GM12878 (cell line): ENCODE data around the gene EXD3. TPM values are rescaled to one million over a fixed set of nuclear protein-coding genes. Genes with fewer than 3 reads are reported as not detected.

Experiments
- ATAC-seq: fragments of 200-7000 bp; cut with Tn5 transposase; 3 replicates; pipeline ENCODE4 v1.9.1; 2020; ENCODE audit warnings: mild to moderate bottlenecking, moderate library complexity
- BruUV-seq: library from RNA; stranded (reverse); fragments of 400-500 nt; replicated peaks from 2 replicates; lab custom pipeline; 2021; lab: Mats Ljungman, UMichigan
- CTCF ChIA-PET: fragments of 300-600 bp; sonication (Branson Sonifier 250); formaldehyde crosslinking; extraction: SDS; loops from one replicate; lab custom pipeline; 2021; ENCODE audit warnings: inconsistent platforms; lab: Yijun Ruan, JAX
- POLR2A ChIA-PET: fragments of 350-600 bp; formaldehyde crosslinking; extraction: SDS; loops from one replicate; lab custom pipeline; 2021; ENCODE audit warnings: inconsistent platforms; lab: Charles Lee
- RAD21 ChIA-PET: fragments of 300-600 bp; sonication (Branson Sonifier 250); formaldehyde crosslinking; loops from one replicate; lab custom pipeline; 2023; ENCODE audit warnings: antibody characterized with exemption; ENCODE audit not compliant: unreplicated experiment; lab: Charles Lee
- SMC1A ChIA-PET: fragments of 300-600 bp; sonication (Branson Sonifier 250); formaldehyde crosslinking; loops from one replicate; lab custom pipeline; 2023; ENCODE audit not compliant: unreplicated experiment, uncharacterized antibody; lab: Charles Lee
- DNase-seq: peaks from one replicate; pipeline ENCODE4 v3.0.0-alpha.2; 2011; ENCODE audit warnings: low read depth, low spot score
- FAIRE-seq: peaks from 3 replicates; lab custom pipeline; 2011; peaks lifted over from hg19 to GRCh38; lab: Jason Lieb, UNC
- H2AFZ ChIP-seq: 2 replicates; pipeline ENCODE4 v1.6.0; 2011; ENCODE audit warnings: low read depth, low read length, control low read depth; ENCODE audit not compliant: control insufficient read depth
- H3K27ac ChIP-seq: 2 replicates; pipeline ENCODE4 v1.5.1; 2011; ENCODE audit warnings: control low read depth; ENCODE audit not compliant: control insufficient read depth, insufficient read depth
- H3K27me3 ChIP-seq, 2 experiments: replicated peaks in 1 of 2; 2 replicates each; pipeline versions ENCODE4 v1.6.0 to v1.6.1; 2011; ENCODE audit warnings: low read length in 1 of 2; ENCODE audit not compliant: control insufficient read depth in 2 of 2, insufficient read depth in 2 of 2
- H3K36me3 ChIP-seq, 2 experiments: 2 replicates each; pipeline ENCODE4 v1.5.1; 2011; ENCODE audit warnings: low read length in 1 of 2; ENCODE audit not compliant: control insufficient read depth in 2 of 2, insufficient read depth in 2 of 2
- H3K4me1 ChIP-seq: 2 replicates; pipeline ENCODE4 v1.6.1; 2011; ENCODE audit warnings: mild to moderate bottlenecking, low read length, moderate library complexity, mixed read lengths; ENCODE audit not compliant: control insufficient read depth, insufficient read depth
- H3K4me2 ChIP-seq: 2 replicates; pipeline ENCODE4 v1.6.0; 2011; ENCODE audit warnings: control low read depth; ENCODE audit not compliant: control insufficient read depth, insufficient read depth
- H3K4me3 ChIP-seq: fragments of 200-600 bp; sonication (generic); 2 replicates; pipeline ENCODE4 v1.5.1; 2016
- H3K79me2 ChIP-seq: 2 replicates; pipeline ENCODE4 v1.6.0; 2011; ENCODE audit warnings: low read length; ENCODE audit not compliant: control insufficient read depth, insufficient read depth
- H3K9ac ChIP-seq: 2 replicates; pipeline ENCODE4 v1.8.0; 2011; ENCODE audit warnings: low read length, control low read depth, mixed read lengths; ENCODE audit not compliant: control insufficient read depth, insufficient read depth
- H3K9me3 ChIP-seq: replicated peaks from 3 replicates; pipeline ENCODE4 v1.5.1; 2011; ENCODE audit warnings: mild to moderate bottlenecking, low read length; ENCODE audit not compliant: control insufficient read depth, insufficient read depth
- H4K20me1 ChIP-seq: 2 replicates; pipeline ENCODE4 v1.6.0; 2011; ENCODE audit not compliant: control insufficient read depth, insufficient read depth
- BCL11A ChIP-seq: IDR thresholded peaks from 2 replicates; pipeline ENCODE4 v1.6.1; 2011; ENCODE audit warnings: low read depth, low read length
- BRCA1 ChIP-seq: IDR thresholded peaks from 2 replicates; pipeline ENCODE4 v1.6.1; 2011; ENCODE audit warnings: low read depth, low read length, improper control_type of control experiment
- CBX5 ChIP-seq: sonication (generic); IDR thresholded peaks from 2 replicates; pipeline ENCODE4 v1.6.1; 2016; ENCODE audit warnings: low read depth, moderate library complexity, mild to moderate bottlenecking, inconsistent platforms
- ESRRA ChIP-seq: IDR thresholded peaks from 2 replicates; pipeline ENCODE4 v1.6.1; 2012; ENCODE audit warnings: mild to moderate bottlenecking, low read length, improper control_type of control experiment
- GABPA ChIP-seq: IDR thresholded peaks from 2 replicates; pipeline ENCODE4 v1.6.1; 2014; ENCODE audit warnings: antibody characterized with exemption, low read depth, mild to moderate bottlenecking, inconsistent platforms
- KDM1A ChIP-seq: fragments of 200-600 bp; sonication (generic); IDR thresholded peaks from 2 replicates; pipeline ENCODE4 v1.6.1; 2016; ENCODE audit warnings: borderline replicate concordance
- RUNX3 ChIP-seq: IDR thresholded peaks from 2 replicates; pipeline ENCODE4 v1.6.1; 2012; ENCODE audit warnings: low read length, inconsistent platforms
- TCF3 ChIP-seq: IDR thresholded peaks from 2 replicates; pipeline ENCODE4 v1.6.1; 2012; ENCODE audit warnings: low read depth, mild to moderate bottlenecking, low read length, borderline replicate concordance; ENCODE audit not compliant: insufficient read depth
- TCF7 ChIP-seq: IDR thresholded peaks from 2 replicates; pipeline ENCODE4 v1.6.1; 2014; ENCODE audit warnings: antibody characterized with exemption, borderline replicate concordance
- YBX1 ChIP-seq: fragments of 450-650 bp; IDR thresholded peaks from 2 replicates; pipeline ENCODE4 v1.6.1; 2016; ENCODE audit warnings: antibody characterized with exemption
- ZBTB11 ChIP-seq: fragments of 450-650 bp; formaldehyde crosslinking; IDR thresholded peaks from 2 replicates; pipeline ENCODE4 v1.5.0; 2022; ENCODE audit warnings: mild to moderate bottlenecking, missing genetic modification characterization
- ZNF217 ChIP-seq: fragments of 450-650 bp; IDR thresholded peaks from 2 replicates; pipeline ENCODE4 v1.6.1; 2017; ENCODE audit warnings: antibody characterized with exemption, mild to moderate bottlenecking
- ZNF24 ChIP-seq: fragments of 450-650 bp; IDR thresholded peaks from 2 replicates; pipeline ENCODE4 v1.6.1; 2017; ENCODE audit warnings: antibody characterized with exemption, mild to moderate bottlenecking
- ZNF274 ChIP-seq: IDR thresholded peaks from one replicate; pipeline ENCODE4 v1.8.0; 2011; ENCODE audit not compliant: insufficient read length, insufficient read depth
- WGBS: methylation state at CpG from one replicate; pipeline ENCODE4 v1.1.6; 2016; ENCODE audit warnings: low lambda C conversion rate; ENCODE audit not compliant: insufficient replicate concordance, insufficient coverage; ENCODE audit errors: missing lambda C conversion rate; 5-methylcytosine and 5-hydroxymethylcytosine counted together
- in situ Hi-C: fragments of 300-500 bp; cut with MboI; formaldehyde crosslinking; loops from 9 replicates; pipeline ENCODE4 v1.14.3; 2018; ENCODE audit warnings: mixed read lengths
- intact Hi-C: fragments of 100-400 bp; cut with micrococcal nuclease; formaldehyde crosslinking; loops from one replicate; pipeline ENCODE4 v1.14.2; 2022; ENCODE audit not compliant: unreplicated experiment
- polyA plus RNA-seq, 11 experiments: library from polyadenylated mRNA; depleted of rRNA in 4 of 11; unstranded in 6 of 11; stranded (reverse) in 5 of 11; fragments of >200 nt; fragmentation: Nextera tagmentation in 4 of 11; fragmentation: Illumina TruSeq in 1 of 11; extraction: Ambion mirVana in 4 of 11; extraction: Trizol in 1 of 11; gene quantifications; 1 replicate in 1 of 11; 2 replicates in 10 of 11; pipeline versions ENCODE4 v1.2.1 to v1.2.3, GENCODE V29; 2011 to 2016; ENCODE audit warnings: inconsistent platforms in 2 of 11, missing spikeins in 2 of 11, low read depth in 1 of 11
- total RNA-seq, 4 experiments: library from RNA; depleted of rRNA in 3 of 4; stranded (reverse); fragments of >200 nt in 3 of 4; fragmentation: Illumina TruSeq in 1 of 4; extraction: Trizol in 1 of 4; gene quantifications; 2 replicates each; pipeline versions ENCODE4 v1.2.1 to v1.2.3, GENCODE V29; 2013 to 2021
- TF ChIP-seq, protein P1 (sequence below): fragments of 450-650 bp; IDR thresholded peaks from 2 replicates; pipeline ENCODE4 v1.6.1; 2017; ENCODE audit warnings: mild to moderate bottlenecking
- TF ChIP-seq, protein P2 (sequence below): fragments of 450-650 bp; IDR thresholded peaks from 2 replicates; pipeline ENCODE4 v1.6.1; 2017; ENCODE audit warnings: low read depth, mild to moderate bottlenecking, moderate library complexity
- TF ChIP-seq, protein P3 (sequence below): IDR thresholded peaks from 2 replicates; pipeline ENCODE4 v1.6.1; 2012; ENCODE audit warnings: low read depth, low read length, improper control_type of control experiment

Gene EXD3
- total and polyA plus RNA-seq, 10 of the 15 experiments (the other 5 are each of a cell fraction or from before 2014, with no cell fraction given), result 0.21 to 7.1 (median 3.6) TPM

GRCh38 chr9:137392232-137393007, 30.5 kb downstream of the EXD3 start:
- Histone ChIP-seq H3K4me3 (no peak overlapping the region), H4K20me1 (no peaks in the 10 kb centered on the region), H3K36me3 (no peaks in the 10 kb centered on the region; a peak in 1 of 4 replicates), H2AFZ (no peak overlapping the region), H3K9ac (no peak overlapping the region), H3K27ac (no peak overlapping the region), H3K4me2 (no peak overlapping the region), H3K9me3 (peaks cover 4% of the 10 kb centered on the region; the same call in 1 of the 3 replicates), H3K79me2 (no peaks in the 10 kb centered on the region), H3K4me1 (no peaks in the 10 kb centered on the region)
- in situ Hi-C loops (no loop called here), intact Hi-C loops (no loop called here)
- WGBS, result 98% methylated on average over 17 of the region's 23 CpGs
- ATAC-seq (no peak), DNase-seq (no peak)
- BruUV-seq, result no TSS peak
- TF ChIP-seq BCL11A, result no peak
- no peak for TF ChIP-seq KDM1A
- no peak for TF ChIP-seq YBX1
- TF ChIP-seq ZNF217, result no peak
- no peak for TF ChIP-seq TCF7
- no peak for TF ChIP-seq GABPA
- TF ChIP-seq ZNF24, result no peak
- no peak for TF ChIP-seq ZNF274
- TF ChIP-seq, protein P1, sequence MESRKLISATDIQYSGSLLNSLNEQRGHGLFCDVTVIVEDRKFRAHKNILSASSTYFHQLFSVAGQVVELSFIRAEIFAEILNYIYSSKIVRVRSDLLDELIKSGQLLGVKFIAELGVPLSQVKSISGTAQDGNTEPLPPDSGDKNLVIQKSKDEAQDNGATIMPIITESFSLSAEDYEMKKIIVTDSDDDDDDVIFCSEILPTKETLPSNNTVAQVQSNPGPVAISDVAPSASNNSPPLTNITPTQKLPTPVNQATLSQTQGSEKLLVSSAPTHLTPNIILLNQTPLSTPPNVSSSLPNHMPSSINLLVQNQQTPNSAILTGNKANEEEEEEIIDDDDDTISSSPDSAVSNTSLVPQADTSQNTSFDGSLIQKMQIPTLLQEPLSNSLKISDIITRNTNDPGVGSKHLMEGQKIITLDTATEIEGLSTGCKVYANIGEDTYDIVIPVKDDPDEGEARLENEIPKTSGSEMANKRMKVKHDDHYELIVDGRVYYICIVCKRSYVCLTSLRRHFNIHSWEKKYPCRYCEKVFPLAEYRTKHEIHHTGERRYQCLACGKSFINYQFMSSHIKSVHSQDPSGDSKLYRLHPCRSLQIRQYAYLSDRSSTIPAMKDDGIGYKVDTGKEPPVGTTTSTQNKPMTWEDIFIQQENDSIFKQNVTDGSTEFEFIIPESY, result no peak
- TF ChIP-seq ESRRA, result no peak
- TF ChIP-seq, protein P2, sequence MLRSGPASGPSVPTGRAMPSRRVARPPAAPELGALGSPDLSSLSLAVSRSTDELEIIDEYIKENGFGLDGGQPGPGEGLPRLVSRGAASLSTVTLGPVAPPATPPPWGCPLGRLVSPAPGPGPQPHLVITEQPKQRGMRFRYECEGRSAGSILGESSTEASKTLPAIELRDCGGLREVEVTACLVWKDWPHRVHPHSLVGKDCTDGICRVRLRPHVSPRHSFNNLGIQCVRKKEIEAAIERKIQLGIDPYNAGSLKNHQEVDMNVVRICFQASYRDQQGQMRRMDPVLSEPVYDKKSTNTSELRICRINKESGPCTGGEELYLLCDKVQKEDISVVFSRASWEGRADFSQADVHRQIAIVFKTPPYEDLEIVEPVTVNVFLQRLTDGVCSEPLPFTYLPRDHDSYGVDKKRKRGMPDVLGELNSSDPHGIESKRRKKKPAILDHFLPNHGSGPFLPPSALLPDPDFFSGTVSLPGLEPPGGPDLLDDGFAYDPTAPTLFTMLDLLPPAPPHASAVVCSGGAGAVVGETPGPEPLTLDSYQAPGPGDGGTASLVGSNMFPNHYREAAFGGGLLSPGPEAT, result no peak
- TF ChIP-seq TCF3, result no peak
- no peak for TF ChIP-seq RUNX3
- TF ChIP-seq BRCA1, result no peak
- TF ChIP-seq ZBTB11 (CRISPR knock-in tag), result no peak
- TF ChIP-seq, protein P3, sequence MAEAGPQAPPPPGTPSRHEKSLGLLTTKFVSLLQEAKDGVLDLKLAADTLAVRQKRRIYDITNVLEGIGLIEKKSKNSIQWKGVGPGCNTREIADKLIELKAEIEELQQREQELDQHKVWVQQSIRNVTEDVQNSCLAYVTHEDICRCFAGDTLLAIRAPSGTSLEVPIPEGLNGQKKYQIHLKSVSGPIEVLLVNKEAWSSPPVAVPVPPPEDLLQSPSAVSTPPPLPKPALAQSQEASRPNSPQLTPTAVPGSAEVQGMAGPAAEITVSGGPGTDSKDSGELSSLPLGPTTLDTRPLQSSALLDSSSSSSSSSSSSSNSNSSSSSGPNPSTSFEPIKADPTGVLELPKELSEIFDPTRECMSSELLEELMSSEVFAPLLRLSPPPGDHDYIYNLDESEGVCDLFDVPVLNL, result no peak
- TF ChIP-seq CBX5, result no peak
- TF ChIP-seq, all 136 proteins: peak for 0
- ChIA-PET RAD21 (no interaction called here), POLR2A (no interaction called here), CTCF (no interaction called here), SMC1A (no interaction called here)
- H3K27me3 ChIP-seq, result no peaks in the 10 kb centered on the region
- FAIRE-seq, result no peak
